GM12878 (cell line): Measurements from ENCODE around the gene PRRT1. TPM values are rescaled to one million over a fixed set of nuclear protein-coding genes. Genes with fewer than 3 reads are reported as not detected.

Experiments
- ATAC-seq: fragments of 200-7000 bp; cut with Tn5 transposase; 3 replicates; pipeline ENCODE4 v1.9.1; 2020; ENCODE audit warnings: mild to moderate bottlenecking, moderate library complexity
- BruUV-seq: library from RNA; stranded (reverse); fragments of 400-500 nt; replicated peaks from 2 replicates; lab custom pipeline; 2021; lab: Mats Ljungman, UMichigan
- CTCF ChIA-PET: fragments of 300-600 bp; sonication (Branson Sonifier 250); formaldehyde crosslinking; extraction: SDS; loops from one replicate; lab custom pipeline; 2021; ENCODE audit warnings: inconsistent platforms; lab: Yijun Ruan, JAX
- POLR2A ChIA-PET: fragments of 350-600 bp; formaldehyde crosslinking; extraction: SDS; loops from one replicate; lab custom pipeline; 2021; ENCODE audit warnings: inconsistent platforms; lab: Charles Lee
- RAD21 ChIA-PET: fragments of 300-600 bp; sonication (Branson Sonifier 250); formaldehyde crosslinking; loops from one replicate; lab custom pipeline; 2023; ENCODE audit warnings: antibody characterized with exemption; ENCODE audit not compliant: unreplicated experiment; lab: Charles Lee
- SMC1A ChIA-PET: fragments of 300-600 bp; sonication (Branson Sonifier 250); formaldehyde crosslinking; loops from one replicate; lab custom pipeline; 2023; ENCODE audit not compliant: unreplicated experiment, uncharacterized antibody; lab: Charles Lee
- DNase-seq: peaks from one replicate; pipeline ENCODE4 v3.0.0-alpha.2; 2011; ENCODE audit warnings: low read depth, low spot score
- FAIRE-seq: peaks from 3 replicates; lab custom pipeline; 2011; peaks lifted over from hg19 to GRCh38; lab: Jason Lieb, UNC
- H2AFZ ChIP-seq: 2 replicates; pipeline ENCODE4 v1.6.0; 2011; ENCODE audit warnings: low read depth, low read length, control low read depth; ENCODE audit not compliant: control insufficient read depth
- H3K27ac ChIP-seq: 2 replicates; pipeline ENCODE4 v1.5.1; 2011; ENCODE audit warnings: control low read depth; ENCODE audit not compliant: control insufficient read depth, insufficient read depth
- H3K27me3 ChIP-seq, 2 experiments: replicated peaks in 1 of 2; 2 replicates each; pipeline versions ENCODE4 v1.6.0 to v1.6.1; 2011; ENCODE audit warnings: low read length in 1 of 2; ENCODE audit not compliant: control insufficient read depth in 2 of 2, insufficient read depth in 2 of 2
- H3K36me3 ChIP-seq, 2 experiments: 2 replicates each; pipeline ENCODE4 v1.5.1; 2011; ENCODE audit warnings: low read length in 1 of 2; ENCODE audit not compliant: control insufficient read depth in 2 of 2, insufficient read depth in 2 of 2
- H3K4me1 ChIP-seq: 2 replicates; pipeline ENCODE4 v1.6.1; 2011; ENCODE audit warnings: mild to moderate bottlenecking, low read length, moderate library complexity, mixed read lengths; ENCODE audit not compliant: control insufficient read depth, insufficient read depth
- H3K4me2 ChIP-seq: 2 replicates; pipeline ENCODE4 v1.6.0; 2011; ENCODE audit warnings: control low read depth; ENCODE audit not compliant: control insufficient read depth, insufficient read depth
- H3K4me3 ChIP-seq: fragments of 200-600 bp; sonication (generic); 2 replicates; pipeline ENCODE4 v1.5.1; 2016
- H3K79me2 ChIP-seq: 2 replicates; pipeline ENCODE4 v1.6.0; 2011; ENCODE audit warnings: low read length; ENCODE audit not compliant: control insufficient read depth, insufficient read depth
- H3K9ac ChIP-seq: 2 replicates; pipeline ENCODE4 v1.8.0; 2011; ENCODE audit warnings: low read length, control low read depth, mixed read lengths; ENCODE audit not compliant: control insufficient read depth, insufficient read depth
- H3K9me3 ChIP-seq: replicated peaks from 3 replicates; pipeline ENCODE4 v1.5.1; 2011; ENCODE audit warnings: mild to moderate bottlenecking, low read length; ENCODE audit not compliant: control insufficient read depth, insufficient read depth
- H4K20me1 ChIP-seq: 2 replicates; pipeline ENCODE4 v1.6.0; 2011; ENCODE audit not compliant: control insufficient read depth, insufficient read depth
- BHLHE40 ChIP-seq, 2 experiments: fragments of 450-650 bp in 1 of 2; IDR thresholded peaks; 2 replicates each; pipeline ENCODE4 v1.6.1; 2011 to 2017; ENCODE audit warnings: low read depth in 2 of 2, borderline replicate concordance in 1 of 2, improper control_type of control experiment in 1 of 2, low read length in 1 of 2, mild to moderate bottlenecking in 1 of 2
- DPF2 ChIP-seq: fragments of 450-650 bp; IDR thresholded peaks from 2 replicates; pipeline ENCODE4 v1.6.1; 2017; ENCODE audit warnings: mild to moderate bottlenecking
- HDGF ChIP-seq: fragments of 450-650 bp; IDR thresholded peaks from 2 replicates; pipeline ENCODE4 v1.6.1; 2016; ENCODE audit warnings: antibody characterized with exemption
- IKZF1 ChIP-seq: fragments of 450-650 bp; conservative IDR thresholded peaks from 2 replicates; pipeline ENCODE4 v1.6.1; 2017; ENCODE audit warnings: antibody characterized with exemption, mild to moderate bottlenecking
- IKZF2 ChIP-seq, 2 experiments: fragments of 450-650 bp; IDR thresholded peaks; 2 replicates each; pipeline ENCODE4 v1.6.1; 2017; ENCODE audit warnings: mild to moderate bottlenecking in 2 of 2, moderate library complexity in 2 of 2
- LARP7 ChIP-seq: fragments of 450-650 bp; IDR thresholded peaks from 2 replicates; pipeline ENCODE4 v1.6.1; 2017; ENCODE audit warnings: mild to moderate bottlenecking
- MYC ChIP-seq: IDR thresholded peaks from 2 replicates; pipeline ENCODE4 v1.6.1; 2011; ENCODE audit warnings: mild to moderate bottlenecking, low read length, moderate library complexity, inconsistent platforms; ENCODE audit not compliant: insufficient read depth, insufficient replicate concordance, insufficient read length, severe bottlenecking
- NBN ChIP-seq: fragments of 450-650 bp; IDR thresholded peaks from 2 replicates; pipeline ENCODE4 v1.6.1; 2016
- NR2C2 ChIP-seq: IDR thresholded peaks from 2 replicates; pipeline ENCODE4 v1.6.1; 2011; ENCODE audit warnings: borderline replicate concordance, low read depth; ENCODE audit not compliant: control insufficient read depth, insufficient read length
- NR2F1 ChIP-seq: fragments of 450-650 bp; conservative IDR thresholded peaks from 2 replicates; pipeline ENCODE4 v1.6.1; 2017; ENCODE audit warnings: mild to moderate bottlenecking
- POLR2AphosphoS5 ChIP-seq: IDR thresholded peaks from 2 replicates; pipeline ENCODE4 v1.6.1; 2011; ENCODE audit warnings: mild to moderate bottlenecking, low read length, inconsistent platforms
- SMAD5 ChIP-seq: IDR thresholded peaks from 2 replicates; pipeline ENCODE4 v1.6.1; 2016; ENCODE audit warnings: antibody characterized with exemption, low read depth
- SMARCA5 ChIP-seq: fragments of 450-650 bp; IDR thresholded peaks from 2 replicates; pipeline ENCODE4 v1.6.1; 2017; ENCODE audit warnings: mild to moderate bottlenecking
- SP1 ChIP-seq: IDR thresholded peaks from one replicate; pipeline ENCODE4 v1.6.1; 2011; ENCODE audit warnings: low read depth, low read length
- STAT1 ChIP-seq: fragments of 450-650 bp; conservative IDR thresholded peaks from 2 replicates; pipeline ENCODE4 v1.6.1; 2014; ENCODE audit warnings: antibody characterized with exemption, mild to moderate bottlenecking
- WRNIP1 ChIP-seq: IDR thresholded peaks from 2 replicates; pipeline ENCODE4 v1.6.1; 2011; ENCODE audit warnings: low read depth, low read length, improper control_type of control experiment, borderline replicate concordance
- YY1 ChIP-seq: IDR thresholded peaks from 2 replicates; pipeline ENCODE4 v1.6.1; 2011; ENCODE audit warnings: low read depth, mild to moderate bottlenecking, low read length
- WGBS: methylation state at CpG from one replicate; pipeline ENCODE4 v1.1.6; 2016; ENCODE audit warnings: low lambda C conversion rate; ENCODE audit not compliant: insufficient replicate concordance, insufficient coverage; ENCODE audit errors: missing lambda C conversion rate; 5-methylcytosine and 5-hydroxymethylcytosine counted together
- in situ Hi-C: fragments of 300-500 bp; cut with MboI; formaldehyde crosslinking; loops from 9 replicates; pipeline ENCODE4 v1.14.3; 2018; ENCODE audit warnings: mixed read lengths
- intact Hi-C: fragments of 100-400 bp; cut with micrococcal nuclease; formaldehyde crosslinking; loops from one replicate; pipeline ENCODE4 v1.14.2; 2022; ENCODE audit not compliant: unreplicated experiment
- polyA plus RNA-seq, 11 experiments: library from polyadenylated mRNA; depleted of rRNA in 4 of 11; unstranded in 6 of 11; stranded (reverse) in 5 of 11; fragments of >200 nt; fragmentation: Nextera tagmentation in 4 of 11; fragmentation: Illumina TruSeq in 1 of 11; extraction: Ambion mirVana in 4 of 11; extraction: Trizol in 1 of 11; gene quantifications; 1 replicate in 1 of 11; 2 replicates in 10 of 11; pipeline versions ENCODE4 v1.2.1 to v1.2.3, GENCODE V29; 2011 to 2016; ENCODE audit warnings: inconsistent platforms in 2 of 11, missing spikeins in 2 of 11, low read depth in 1 of 11
- total RNA-seq, 4 experiments: library from RNA; depleted of rRNA in 3 of 4; stranded (reverse); fragments of >200 nt in 3 of 4; fragmentation: Illumina TruSeq in 1 of 4; extraction: Trizol in 1 of 4; gene quantifications; 2 replicates each; pipeline versions ENCODE4 v1.2.1 to v1.2.3, GENCODE V29; 2013 to 2021
- TF ChIP-seq, protein P1 (sequence below): fragments of 450-650 bp; IDR thresholded peaks from 2 replicates; pipeline ENCODE4 v1.6.1; 2017; ENCODE audit warnings: antibody characterized with exemption, mild to moderate bottlenecking, moderate library complexity
- TF ChIP-seq, protein P2 (sequence below): fragments of 450-650 bp; IDR thresholded peaks from 2 replicates; pipeline ENCODE4 v1.6.1; 2016; ENCODE audit warnings: mild to moderate bottlenecking

Gene PRRT1
- total and polyA plus RNA-seq, 10 of the 15 experiments (the other 5 are each of a cell fraction or from before 2014, with no cell fraction given), result 0.04 to 0.15 (median 0.10) TPM; not detected in 6

DNA sequence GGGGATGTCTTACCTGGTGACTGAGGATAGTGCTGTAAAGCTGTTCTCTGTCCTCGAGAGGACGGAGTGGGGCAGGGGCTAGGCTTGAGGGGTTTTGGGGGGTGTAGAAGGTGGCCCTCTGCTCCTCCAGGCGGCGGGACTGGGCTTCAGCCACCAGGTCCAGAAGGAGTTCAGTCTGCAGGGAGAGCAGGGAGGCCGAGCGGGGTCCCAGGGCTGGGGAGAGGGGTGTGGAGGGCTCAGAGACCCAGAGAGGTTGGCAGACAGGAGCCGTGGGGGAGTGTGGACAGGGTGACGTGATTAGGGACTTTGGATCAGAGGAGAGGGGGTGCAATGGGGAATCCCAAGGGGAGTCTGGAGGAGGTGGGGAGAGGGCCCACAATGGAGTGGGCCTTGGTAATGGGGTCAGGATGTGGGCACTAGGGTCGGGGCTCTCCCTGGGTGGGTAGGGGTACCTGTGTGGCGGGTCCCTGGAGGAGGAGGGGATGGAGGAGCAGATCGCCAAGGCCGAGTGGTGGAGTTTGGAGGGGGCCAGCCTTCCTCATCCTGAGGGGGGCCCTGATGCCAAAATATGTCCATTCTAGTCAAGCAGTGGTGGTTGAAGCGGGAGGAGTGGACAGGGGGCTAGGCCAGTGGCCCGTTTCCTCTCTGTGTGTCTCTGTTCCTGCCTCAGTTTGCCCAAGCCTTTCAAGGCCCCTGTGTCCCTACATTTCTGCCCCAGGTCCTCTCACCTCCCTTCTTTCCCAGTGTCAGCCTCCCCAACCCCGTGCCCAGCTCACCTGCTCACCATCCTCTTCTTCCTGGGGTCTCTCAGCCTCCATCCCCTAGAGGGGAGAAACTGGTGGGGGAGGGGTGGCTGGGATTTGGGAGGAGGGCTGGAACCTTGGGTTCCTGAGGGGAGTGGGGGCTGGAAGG is 40.2 kb upstream of the PRRT1 start:
- H3K9ac ChIP-seq, result peak overlapping the region; percentile 99
- H3K4me1 ChIP-seq, result peaks cover 32% of the 10 kb centered on the region
- ATAC-seq (no peak), FAIRE-seq (no peak), DNase-seq (no peak)
- CTCF ChIA-PET, result interaction anchor here (1.3 to 4.2 kb wide), 4 partner anchors 13 to 73 kb away, joined by 4 to 35 read pairs (median 7); partner anchors contain the start of genes ATF6B and FKBPL
- peak overlapping the region; percentile 100 for H3K27ac ChIP-seq
- POLR2A ChIA-PET, result interaction anchor here (0.5 to 7.0 kb wide), 10 partner anchors 10 to 837 kb away, joined by 3 to 123 read pairs (median 4); partner anchors contain the start of genes AGPAT1, ATF6B, FKBPL and HLA-DMA
- no peaks in the 10 kb centered on the region for H3K9me3 ChIP-seq
- 0% methylated on average over 14 of the region's 15 CpGs for WGBS
- H3K27me3 ChIP-seq, result no peaks in the 10 kb centered on the region
- intact Hi-C loops (loop anchor here (2.0 kb wide), 1 partner anchor 15 kb away; the partner anchor contains the start of gene AGPAT1), in situ Hi-C loops (no loop called here)
- no peak overlapping the region for H2AFZ ChIP-seq
- peaks cover 58% of the 10 kb centered on the region for H3K79me2 ChIP-seq
- RAD21 ChIA-PET, result interaction anchor here (1.0 to 3.7 kb wide), 6 partner anchors 13 to 780 kb away, joined by 3 to 27 read pairs (median 8); partner anchors contain the start of genes AGPAT1, ATF6B, FKBPL and RNF5
- no peaks in the 10 kb centered on the region for H4K20me1 ChIP-seq
- SMC1A ChIA-PET, result interaction anchor here (0.8 to 4.3 kb wide), 3 partner anchors 14 to 62 kb away, joined by 3 to 41 read pairs (median 24); partner anchors contain the start of genes AGPAT1, ATF6B, FKBPL and RNF5
- peaks cover 0 to 2% of the 10 kb centered on the region in 2 experiments; a peak in 2 of 4 replicates for H3K36me3 ChIP-seq
- H3K4me3 ChIP-seq, result peak overlapping the region; percentile 90
- peak overlapping the region; percentile 99 for H3K4me2 ChIP-seq
- BruUV-seq, result no TSS peak
- TF ChIP-seq HDGF, result peak; percentile 84; the same call in 1 of the 2 replicates
- TF ChIP-seq NR2C2, result no peak
- 0 out of 2 replicates have a peak, but pooled peaks have one; percentile 14 for TF ChIP-seq IKZF1
- TF ChIP-seq DPF2, result peak; percentile 16; the same call in 1 of the 2 replicates
- no peak for TF ChIP-seq MYC
- TF ChIP-seq, protein P1, sequence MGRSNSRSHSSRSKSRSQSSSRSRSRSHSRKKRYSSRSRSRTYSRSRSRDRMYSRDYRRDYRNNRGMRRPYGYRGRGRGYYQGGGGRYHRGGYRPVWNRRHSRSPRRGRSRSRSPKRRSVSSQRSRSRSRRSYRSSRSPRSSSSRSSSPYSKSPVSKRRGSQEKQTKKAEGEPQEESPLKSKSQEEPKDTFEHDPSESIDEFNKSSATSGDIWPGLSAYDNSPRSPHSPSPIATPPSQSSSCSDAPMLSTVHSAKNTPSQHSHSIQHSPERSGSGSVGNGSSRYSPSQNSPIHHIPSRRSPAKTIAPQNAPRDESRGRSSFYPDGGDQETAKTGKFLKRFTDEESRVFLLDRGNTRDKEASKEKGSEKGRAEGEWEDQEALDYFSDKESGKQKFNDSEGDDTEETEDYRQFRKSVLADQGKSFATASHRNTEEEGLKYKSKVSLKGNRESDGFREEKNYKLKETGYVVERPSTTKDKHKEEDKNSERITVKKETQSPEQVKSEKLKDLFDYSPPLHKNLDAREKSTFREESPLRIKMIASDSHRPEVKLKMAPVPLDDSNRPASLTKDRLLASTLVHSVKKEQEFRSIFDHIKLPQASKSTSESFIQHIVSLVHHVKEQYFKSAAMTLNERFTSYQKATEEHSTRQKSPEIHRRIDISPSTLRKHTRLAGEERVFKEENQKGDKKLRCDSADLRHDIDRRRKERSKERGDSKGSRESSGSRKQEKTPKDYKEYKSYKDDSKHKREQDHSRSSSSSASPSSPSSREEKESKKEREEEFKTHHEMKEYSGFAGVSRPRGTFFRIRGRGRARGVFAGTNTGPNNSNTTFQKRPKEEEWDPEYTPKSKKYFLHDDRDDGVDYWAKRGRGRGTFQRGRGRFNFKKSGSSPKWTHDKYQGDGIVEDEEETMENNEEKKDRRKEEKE, result no peak
- peak; percentile 55; the same call in 1 of the 2 replicates for TF ChIP-seq POLR2AphosphoS5
- no peak for TF ChIP-seq SMAD5
- TF ChIP-seq, protein P2, sequence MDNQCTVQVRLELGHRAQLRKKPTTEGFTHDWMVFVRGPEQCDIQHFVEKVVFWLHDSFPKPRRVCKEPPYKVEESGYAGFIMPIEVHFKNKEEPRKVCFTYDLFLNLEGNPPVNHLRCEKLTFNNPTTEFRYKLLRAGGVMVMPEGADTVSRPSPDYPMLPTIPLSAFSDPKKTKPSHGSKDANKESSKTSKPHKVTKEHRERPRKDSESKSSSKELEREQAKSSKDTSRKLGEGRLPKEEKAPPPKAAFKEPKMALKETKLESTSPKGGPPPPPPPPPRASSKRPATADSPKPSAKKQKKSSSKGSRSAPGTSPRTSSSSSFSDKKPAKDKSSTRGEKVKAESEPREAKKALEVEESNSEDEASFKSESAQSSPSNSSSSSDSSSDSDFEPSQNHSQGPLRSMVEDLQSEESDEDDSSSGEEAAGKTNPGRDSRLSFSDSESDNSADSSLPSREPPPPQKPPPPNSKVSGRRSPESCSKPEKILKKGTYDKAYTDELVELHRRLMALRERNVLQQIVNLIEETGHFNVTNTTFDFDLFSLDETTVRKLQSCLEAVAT, result peak; percentile 16; the same call in 1 of the 2 replicates
- TF ChIP-seq STAT1, result no peak
- peak; percentile 59; the same call in 1 of the 2 replicates for TF ChIP-seq NBN
- no peak for TF ChIP-seq BHLHE40 (IDR thresholded peaks at IDR 0.05; ENCODE audit: borderline replicate concordance in 1 of 2, low read depth in 2 of 2, low read length in 1 of 2)
- peak; percentile 11 to 43; a peak in 1 of 4 replicates for TF ChIP-seq IKZF2 (IDR thresholded peaks at IDR 0.05)
- peak; percentile 86; the same call in 1 of the 2 replicates for TF ChIP-seq WRNIP1
- TF ChIP-seq YY1, result no peak
- 0 out of 2 replicates have a peak, but pooled peaks have one; percentile 46 for TF ChIP-seq SMARCA5
- peak; percentile 26 for TF ChIP-seq LARP7
- TF ChIP-seq NR2F1, result peak; percentile 39; the same call in 1 of the 2 replicates
- TF ChIP-seq SP1, result no peak
